GM21360 (cell line): ENCODE results near the gene LRG1.

ENCODE experiments used
- ATAC-seq: cut with Tn5 transposase; IDR thresholded peaks from one replicate; pipeline ENCODE4 v1.9.1; 2021; ENCODE audit warnings: mild to moderate bottlenecking, moderate library complexity; ENCODE audit not compliant: unreplicated experiment

The LRG1 gene

GRCh38 chr19:4512070-4512469 is 27.8 kb downstream of the LRG1 start:
- ATAC-seq = no peak

- ATAC-seq = no peak
Observed at GRCh38 chr19:4511300-4512054, 28.4 kb downstream of the LRG1 start.

- ATAC-seq = no peak
Observed at GRCh38 chr19:4510435-4511255, 29.2 kb downstream of the LRG1 start.

- ATAC-seq = no peak
Observed at GRCh38 chr19:4508698-4509097, 31.1 kb downstream of the LRG1 start.

GRCh38 chr19:4507804-4508203 is 32.0 kb downstream of the LRG1 start:
- no peak for ATAC-seq

GRCh38 chr19:4507150-4507452 is 32.7 kb downstream of the LRG1 start:
- no peak for ATAC-seq

- no peak for ATAC-seq
Observed at GRCh38 chr19:4506449-4507149, 33.2 kb downstream of the LRG1 start.

GRCh38 chr19:4505570-4506448 is 34.0 kb downstream of the LRG1 start:
- no peak for ATAC-seq

GRCh38 chr19:4504891-4505569 is 34.8 kb downstream of the LRG1 start:
- no peak for ATAC-seq

GRCh38 chr19:4504297-4504701 is 35.5 kb downstream of the LRG1 start:
- ATAC-seq = no peak

- no peak for ATAC-seq
Observed at GRCh38 chr19:4503825-4504170, 36.0 kb downstream of the LRG1 start.

- ATAC-seq = no peak
Observed at GRCh38 chr19:4503132-4503824, 36.6 kb downstream of the LRG1 start.

- no peak for ATAC-seq
Observed at GRCh38 chr19:4502282-4503131, 37.3 kb downstream of the LRG1 start.

- no peak for ATAC-seq
Observed at GRCh38 chr19:4501691-4502090, 38.1 kb downstream of the LRG1 start.

GRCh38 chr19:4500841-4501591 is 38.8 kb downstream of the LRG1 start:
- ATAC-seq = no peak

GRCh38 chr19:4499855-4500254 is 40.0 kb downstream of the LRG1 start:
- no peak for ATAC-seq

GRCh38 chr19:4499318-4499717 is 40.5 kb downstream of the LRG1 start:
- ATAC-seq = no peak

GRCh38 chr19:4498694-4499093 is 41.1 kb downstream of the LRG1 start:
- no peak for ATAC-seq
